Measurements from ENCODE around the gene SDF2.
A peak's percentile ranks its signal among the peaks of the same experiment; 100 is the strongest.
"Not testable (repeated sequence)": the region's sequence is repeated elsewhere in the genome, so short reads cannot be mapped to it uniquely, and the experiment has no call there.

Gene SDF2

DNA sequence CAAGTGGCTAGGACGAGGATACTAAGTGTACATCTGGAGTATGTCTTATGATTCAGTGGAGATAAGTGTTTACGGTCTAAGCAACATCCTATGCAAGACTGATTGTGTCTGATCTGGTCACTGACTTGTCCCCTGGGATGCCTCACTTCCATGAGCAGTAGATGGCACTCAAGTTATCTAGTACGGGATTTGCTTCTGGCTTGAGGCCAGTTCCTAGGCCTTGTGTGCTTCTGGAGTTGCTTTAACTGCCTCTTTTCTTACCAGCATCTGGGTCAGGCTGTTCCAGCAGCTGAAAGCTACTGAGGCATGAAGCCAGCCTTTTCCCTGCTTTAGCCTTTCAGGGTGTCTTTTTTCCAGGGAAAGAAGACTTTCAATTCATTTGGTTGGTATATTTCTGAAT, 23.3 kb upstream of the SDF2 start:
- no peak for DNase-seq (ENCODE audit: low read depth)

DNA sequence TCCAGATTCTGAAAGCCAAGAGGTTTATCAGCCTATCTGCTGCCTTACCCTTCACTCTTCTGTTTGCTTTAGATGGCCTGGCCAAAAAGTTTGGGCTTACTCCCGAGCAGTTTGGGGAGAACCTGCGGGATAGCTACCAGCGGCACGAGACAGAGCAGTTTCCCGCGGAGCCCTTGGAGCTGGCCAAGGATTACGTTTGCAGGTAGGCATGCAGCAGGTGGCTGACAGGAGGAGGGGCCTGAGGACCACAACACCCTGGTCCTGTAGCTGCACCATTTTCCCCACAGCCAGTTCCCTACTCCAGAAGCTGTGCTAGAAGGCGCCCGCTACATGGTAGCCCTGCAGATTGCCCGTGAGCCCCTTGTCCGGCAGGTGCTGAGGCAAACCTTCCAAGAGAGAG, 20.9 kb upstream of the SDF2 start:
- DNase-seq (ENCODE audit: low read depth) = no peak

DNA sequence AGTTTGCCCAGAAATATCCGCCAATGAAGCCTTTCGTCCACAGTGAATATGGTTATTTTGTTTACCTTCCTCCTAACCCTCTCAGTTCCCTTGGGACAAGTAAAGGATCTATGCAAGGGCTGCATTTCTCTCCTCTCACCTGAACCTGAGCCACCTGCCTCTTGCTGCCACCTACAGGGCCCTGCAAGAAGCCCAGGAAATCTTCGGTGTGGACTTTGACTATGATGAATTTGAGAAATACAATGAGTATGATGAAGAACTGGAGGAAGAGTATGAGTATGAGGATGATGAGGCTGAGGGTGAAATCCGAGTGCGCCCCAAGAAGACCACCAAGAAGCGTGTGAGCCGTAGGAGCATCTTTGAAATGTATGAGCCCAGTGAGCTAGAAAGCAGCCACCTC, 14.3 kb upstream of the SDF2 start:
- DNase-seq (ENCODE audit: low read depth) = no peak

GRCh38 chr17:28675490-28675889, 13.8 kb upstream of the SDF2 start:
- no peak for DNase-seq (ENCODE audit: low read depth)

DNA sequence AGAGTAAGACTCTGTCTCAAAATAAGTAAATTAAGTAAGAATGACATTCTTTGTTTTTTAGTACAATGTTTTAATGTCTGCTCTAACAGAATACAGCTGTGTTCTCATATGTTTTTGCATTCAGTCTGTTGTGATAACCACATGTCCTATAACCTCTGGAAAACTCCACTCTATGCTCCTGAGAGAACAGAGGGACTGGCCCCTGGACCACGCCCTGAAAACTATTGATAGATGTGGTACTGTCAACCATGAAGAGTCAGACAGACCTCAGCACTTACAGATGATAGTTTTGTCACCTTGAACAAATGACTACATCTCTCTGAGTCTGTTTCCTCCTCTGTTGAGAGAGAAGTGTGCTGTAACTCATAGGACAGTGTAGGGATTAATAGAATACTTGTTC, 8.2 kb upstream of the SDF2 start:
- DNase-seq (ENCODE audit: low read depth) = no peak

DNA sequence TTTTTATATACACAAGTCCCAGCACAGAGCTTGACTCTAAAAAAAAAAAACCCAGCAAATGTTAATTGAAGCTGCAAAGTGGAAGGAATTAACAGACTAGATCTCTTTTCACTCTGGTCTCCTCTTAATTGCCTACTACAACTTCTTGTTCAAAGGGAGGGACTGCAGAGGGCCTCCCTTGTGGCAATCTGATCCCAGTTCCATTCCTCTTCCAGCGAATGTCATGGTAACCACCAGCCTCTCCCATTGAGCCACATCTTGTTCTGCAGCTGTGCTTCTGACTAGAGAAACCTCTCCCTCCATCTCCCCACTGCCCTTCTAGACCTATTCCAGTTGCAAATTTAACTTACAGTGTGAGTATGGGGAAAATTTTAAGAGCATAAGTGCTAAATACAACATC, 6.2 kb upstream of the SDF2 start:
- no peak for DNase-seq (ENCODE audit: low read depth)

- no peak for DNase-seq (ENCODE audit: low read depth)
These were observed 4.3 kb upstream of the SDF2 start for GRCh38 chr17:28665994-28666393.

DNA sequence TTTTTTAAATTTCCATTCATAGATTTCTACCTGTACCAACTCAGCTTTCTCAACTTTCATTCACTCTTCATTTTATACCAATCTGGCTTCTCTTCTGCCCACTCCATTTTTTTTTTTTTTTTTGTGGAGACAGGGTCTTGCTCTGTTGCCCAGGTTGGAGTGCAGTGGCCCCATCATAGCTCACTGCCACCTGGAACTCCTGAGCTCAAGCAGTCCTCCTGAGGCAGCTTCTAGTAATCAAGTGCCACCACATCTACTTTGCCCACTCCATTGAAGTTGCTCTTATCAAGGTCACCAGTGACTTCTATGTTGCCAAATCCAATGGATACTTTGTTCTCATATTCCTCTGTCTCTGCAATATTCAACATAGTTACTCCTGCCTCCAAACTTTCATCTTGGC, 2.0 kb upstream of the SDF2 start:
- DNase-seq (ENCODE audit: low read depth) = no peak

GRCh38 chr17:28662527-28662829, 772 bp upstream of the SDF2 start:
- DNase-seq (ENCODE audit: low read depth) = no peak

DNA sequence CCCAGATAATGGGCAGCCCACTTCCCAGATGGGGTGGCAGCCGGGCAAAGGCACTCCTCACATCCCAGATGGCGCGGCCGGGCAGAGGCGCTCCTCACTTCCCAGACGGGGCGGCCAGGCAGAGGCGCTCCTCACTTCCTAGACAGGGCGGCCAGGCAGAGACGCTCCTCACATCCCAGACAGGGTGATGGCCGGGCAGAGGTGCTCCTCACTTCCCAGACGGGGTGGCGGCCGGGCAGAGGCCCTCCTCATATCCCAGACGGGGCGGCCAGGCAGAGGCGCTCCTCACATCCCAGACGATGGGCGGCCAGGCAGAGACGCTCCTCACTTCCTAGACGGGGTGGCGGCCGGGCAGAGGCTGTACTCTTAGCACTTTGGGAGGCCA, 2.2 kb downstream of the SDF2 start:
- DNase-seq (ENCODE audit: low read depth) = not testable (repeated sequence)

GRCh38 chr17:28658766-28659496, 2.8 kb downstream of the SDF2 start:
- not testable (repeated sequence) for DNase-seq (ENCODE audit: low read depth)

DNA sequence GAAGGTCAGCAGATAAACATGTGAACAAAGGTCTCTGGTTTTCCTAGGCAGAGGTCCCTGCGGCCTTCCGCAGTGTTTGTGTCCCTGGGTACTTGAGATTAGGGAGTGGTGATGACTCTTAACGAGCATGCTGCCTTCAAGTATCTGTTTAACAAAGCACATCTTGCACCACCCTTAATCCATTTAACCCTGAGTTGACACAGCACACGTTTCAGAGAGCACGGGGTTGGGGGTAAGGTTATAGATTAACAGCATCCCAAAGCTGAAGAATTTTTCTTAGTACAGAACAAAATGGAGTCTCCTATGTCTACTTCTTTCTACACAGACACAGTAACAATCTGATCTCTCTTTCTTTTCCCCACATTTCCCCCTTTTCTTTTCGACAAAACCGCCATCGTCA, 3.4 kb downstream of the SDF2 start:
- DNase-seq (ENCODE audit: low read depth) = not testable (repeated sequence)

DNA sequence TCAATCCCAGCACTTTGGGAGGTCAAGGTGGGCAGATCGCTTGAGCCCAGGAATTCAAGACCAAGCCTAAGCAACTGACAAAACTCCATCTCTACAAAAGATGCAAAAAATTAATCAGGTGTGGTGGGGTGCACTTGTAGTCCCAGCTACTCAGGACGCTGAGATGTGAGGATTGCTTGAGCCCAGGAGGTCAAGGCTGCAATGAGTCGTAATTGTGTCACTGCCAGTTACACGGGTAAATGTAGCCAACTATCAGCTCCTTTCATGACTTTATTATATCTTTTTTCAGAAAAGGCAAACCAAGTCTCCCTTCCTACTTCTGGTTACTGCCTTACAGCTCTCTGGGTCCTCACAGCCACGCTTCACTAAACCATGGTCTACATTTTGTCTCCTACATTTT, 4.0 kb downstream of the SDF2 start:
- DNase-seq (ENCODE audit: low read depth) = no peak

DNA sequence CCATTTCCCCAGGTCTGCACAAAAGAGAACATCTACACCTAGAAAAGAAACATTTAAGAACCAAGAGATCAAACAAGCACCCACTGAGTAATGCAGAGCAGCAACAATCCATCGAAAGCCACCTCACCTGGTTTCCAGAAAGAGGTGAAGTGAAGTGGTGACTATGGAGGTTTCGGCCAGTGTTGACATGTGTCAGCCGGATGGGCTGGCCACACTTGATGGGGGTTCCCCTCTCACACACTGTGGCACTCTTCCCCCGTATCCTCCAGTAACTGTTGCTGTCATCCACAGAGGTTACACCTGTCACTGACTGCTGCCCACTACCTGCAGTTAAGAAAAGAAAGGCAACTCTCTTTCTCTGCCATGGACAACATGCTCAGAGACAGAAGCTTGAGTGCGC, 6.5 kb downstream of the SDF2 start:
- DNase-seq (ENCODE audit: low read depth) = no peak

GRCh38 chr17:28648698-28649097, 13.0 kb downstream of the SDF2 start:
- no peak for DNase-seq (ENCODE audit: low read depth)

DNA sequence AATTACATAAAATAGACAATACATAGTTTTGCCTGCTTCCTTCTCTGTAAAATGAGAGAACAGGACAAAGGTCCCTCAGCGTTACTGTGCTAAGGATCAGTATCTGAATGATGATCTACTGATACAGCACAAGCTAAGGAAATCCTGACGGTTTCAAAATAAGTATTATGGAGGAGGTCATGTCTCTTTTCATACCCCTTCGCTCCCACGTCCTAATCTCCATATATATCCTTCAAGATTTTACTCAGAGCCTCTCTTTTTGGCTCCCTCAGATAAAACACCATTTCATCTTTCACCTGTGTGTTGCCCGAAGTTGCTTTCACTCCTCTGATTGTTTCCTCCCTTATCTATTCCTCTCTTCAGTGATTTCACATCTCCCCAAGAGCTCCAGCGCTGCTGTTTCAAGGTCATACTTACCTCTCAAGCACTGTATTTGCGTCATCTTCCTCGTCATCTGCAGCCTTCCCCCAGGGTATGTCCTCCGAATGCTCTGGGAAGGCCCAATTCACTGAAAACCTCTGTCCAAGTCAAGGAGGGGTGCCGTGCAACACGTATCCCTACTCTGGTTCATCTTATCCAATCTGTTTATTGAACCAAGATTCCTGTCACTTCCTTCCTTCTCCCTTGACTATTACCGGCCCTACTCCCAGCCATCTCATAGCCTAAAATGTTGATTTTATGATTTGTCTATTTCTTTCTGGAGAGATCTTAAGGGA, 15.5 kb downstream of the SDF2 start:
- no peak for DNase-seq (ENCODE audit: low read depth)

DNA sequence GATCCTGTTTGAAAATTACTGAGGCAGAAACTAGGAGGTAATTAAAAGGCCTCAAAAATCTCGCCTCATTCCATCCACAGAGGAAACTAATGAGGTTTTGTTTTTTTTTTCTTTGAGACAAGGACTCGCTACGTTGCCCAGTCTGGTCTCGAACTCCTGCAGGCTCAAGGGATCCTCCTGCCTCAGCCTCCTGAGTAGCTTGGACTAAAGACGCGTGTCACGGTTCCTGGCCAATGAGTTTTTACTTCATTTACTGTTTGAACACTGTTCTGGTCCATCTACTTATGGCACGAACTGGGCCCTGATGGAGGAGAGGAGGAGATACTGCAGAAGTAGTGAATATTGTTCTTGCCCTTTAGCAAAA, 16.1 kb downstream of the SDF2 start:
- no peak for DNase-seq (ENCODE audit: low read depth)

DNA sequence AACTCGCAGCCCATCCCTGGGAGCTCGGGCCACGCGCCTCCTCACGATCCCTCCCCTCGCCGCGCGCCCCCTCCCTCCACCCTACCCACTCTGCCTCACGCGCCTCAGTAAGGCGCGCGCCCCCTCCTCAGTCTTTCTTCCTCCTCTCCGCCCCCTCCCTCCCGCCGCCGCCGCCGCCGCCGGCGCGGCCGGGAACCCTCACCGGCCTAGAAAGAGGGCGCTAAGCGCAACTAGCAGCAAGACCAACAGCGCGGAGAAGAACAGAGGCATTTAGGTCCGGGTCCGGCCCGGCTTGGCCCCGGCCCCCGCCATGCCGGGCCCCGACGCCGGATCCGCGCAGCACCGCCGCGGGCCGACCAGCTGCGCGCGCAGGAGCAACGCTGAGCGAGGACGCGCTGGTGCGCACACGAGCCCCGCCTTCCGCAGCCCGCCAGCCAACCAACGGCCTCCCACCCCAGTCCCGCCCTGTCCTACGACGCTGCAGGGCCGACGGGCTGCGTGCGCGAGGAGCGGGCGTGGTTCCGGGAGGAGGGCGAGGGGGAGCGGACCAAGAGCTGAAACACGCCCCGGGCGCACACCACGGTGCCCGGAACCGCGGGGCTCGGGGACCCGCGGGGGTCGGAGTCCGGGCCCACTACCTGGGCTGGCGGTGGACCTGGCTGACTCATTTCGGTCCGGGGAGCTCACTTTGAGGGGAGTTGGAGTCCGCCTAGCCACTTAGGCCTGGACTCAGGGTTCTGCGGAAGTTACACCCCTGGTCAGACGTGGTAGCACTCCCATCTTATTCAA, 16.7 kb downstream of the SDF2 start, which contains the start of gene BLTP2:
Gene BLTP2, minus strand, starts transcription at position 372 of the 789 bp plus-strand sequence. Its CDS starts 102 bp downstream, at position 270.
- peak; percentile 95 for DNase-seq (ENCODE audit: low read depth)

DNA sequence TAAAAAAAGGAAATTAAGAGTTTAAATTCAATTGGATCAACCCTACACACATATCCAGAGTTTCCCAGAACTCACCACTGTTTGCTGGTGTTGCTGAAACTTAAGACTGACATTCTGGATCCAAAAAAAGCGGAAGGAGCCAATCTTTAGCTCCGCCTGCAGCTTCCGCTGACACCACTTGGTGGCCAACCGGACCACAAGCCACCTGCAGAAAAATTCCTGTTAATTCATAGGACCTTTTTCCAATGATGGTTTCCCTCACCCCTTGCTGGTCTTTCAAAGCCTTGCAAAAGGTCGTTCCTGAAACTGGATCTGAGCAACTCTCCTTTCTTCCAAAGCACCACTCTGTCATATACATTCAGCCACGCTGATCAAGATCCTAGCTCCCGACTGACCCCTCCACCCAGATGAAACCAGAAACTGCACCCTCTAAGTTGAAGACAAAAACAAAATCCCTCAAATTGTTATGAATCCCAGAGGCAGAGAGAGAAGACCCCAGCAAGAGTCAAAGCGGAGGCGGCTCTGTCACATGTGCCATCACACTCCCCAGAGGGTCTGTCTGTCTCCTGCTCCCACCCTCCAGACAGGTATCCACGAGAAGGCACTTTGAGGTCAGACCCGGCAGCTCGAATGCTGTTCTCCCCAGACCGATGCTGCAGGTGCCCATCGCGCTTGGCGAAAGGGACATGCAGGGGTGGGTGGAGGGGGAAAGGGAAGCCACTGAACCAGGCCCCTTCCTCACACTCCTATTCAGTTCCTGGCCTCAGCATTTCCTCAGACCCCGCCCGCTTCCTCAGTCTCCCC, 17.5 kb downstream of the SDF2 start:
- DNase-seq (ENCODE audit: low read depth) = no peak

DNA sequence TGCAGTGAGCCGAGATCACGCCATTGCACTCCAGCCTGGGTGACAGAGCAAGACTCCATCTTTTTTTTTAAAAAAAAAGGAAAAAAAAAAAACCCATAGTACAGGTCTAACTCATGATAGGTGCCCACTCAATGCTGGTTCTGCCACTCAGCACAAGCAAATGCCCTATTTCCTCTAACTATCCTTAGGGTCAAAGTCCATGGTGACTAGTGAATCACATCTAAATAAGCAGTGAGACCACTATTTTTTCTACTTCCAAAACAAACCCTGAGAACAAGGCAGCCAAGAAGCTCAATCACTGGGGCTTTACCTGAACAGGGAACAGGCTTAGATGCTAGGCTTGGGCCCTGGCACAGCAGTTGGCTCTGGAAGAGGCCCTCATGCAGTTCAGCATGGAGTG, 20.1 kb downstream of the SDF2 start:
- no peak for DNase-seq (ENCODE audit: low read depth)

GRCh38 chr17:28635506-28635905, 26.2 kb downstream of the SDF2 start:
- no peak for DNase-seq (ENCODE audit: low read depth)

- DNase-seq (ENCODE audit: low read depth) = no peak
These were observed 27.4 kb downstream of the SDF2 start for GRCh38 chr17:28634206-28634865.
